Stimulated activated CD8-positive, alpha-beta memory T cell treated with anti-CD3 and anti-CD28 coated beads, Interleukin-2, amount 100 ng/mL, for 1 hour (primary cell): ENCODE data around the gene ATG2A.
"Not testable (repeated sequence)": the region's sequence is repeated elsewhere in the genome, so short reads cannot be mapped to it uniquely, and the experiment has no call there.

Experiments
- DNase-seq, 2 donors: peaks; one replicate each; pipeline ENCODE4 v3.0.0-alpha.2; 2020; ENCODE audit warnings: low read depth in 2 of 2

ATG2A gene

GRCh38 chr11:64854534-64855502 lies 62.2 kb downstream of the ATG2A start:
- DNase-seq = no peak

GRCh38 chr11:64854157-64854533 lies 62.9 kb downstream of the ATG2A start:
- DNase-seq = no peak

- no peak for DNase-seq
These were observed 63.3 kb downstream of the ATG2A start for GRCh38 chr11:64853709-64854108.

- no peak for DNase-seq
These were observed 64.1 kb downstream of the ATG2A start for GRCh38 chr11:64852804-64853509.

GRCh38 chr11:64851831-64852351 lies 65.1 kb downstream of the ATG2A start:
- no peak for DNase-seq

- DNase-seq = no peak
These were observed 65.9 kb downstream of the ATG2A start for GRCh38 chr11:64850979-64851567.

- no peak for DNase-seq
These were observed 67.2 kb downstream of the ATG2A start for GRCh38 chr11:64849598-64850356.

- DNase-seq = no peak
These were observed 68.0 kb downstream of the ATG2A start for GRCh38 chr11:64848826-64849597.

- no peak for DNase-seq
These were observed 68.7 kb downstream of the ATG2A start for GRCh38 chr11:64848214-64848825.

GRCh38 chr11:64846998-64847666 lies 69.9 kb downstream of the ATG2A start:
- DNase-seq = peak; percentile 86 to 87

GRCh38 chr11:64845776-64846129 lies 71.3 kb downstream of the ATG2A start:
- DNase-seq = not testable (repeated sequence)

GRCh38 chr11:64845129-64845775 lies 71.8 kb downstream of the ATG2A start:
- no peak for DNase-seq
